Measurements from ENCODE around the gene NPPA.

DNA sequence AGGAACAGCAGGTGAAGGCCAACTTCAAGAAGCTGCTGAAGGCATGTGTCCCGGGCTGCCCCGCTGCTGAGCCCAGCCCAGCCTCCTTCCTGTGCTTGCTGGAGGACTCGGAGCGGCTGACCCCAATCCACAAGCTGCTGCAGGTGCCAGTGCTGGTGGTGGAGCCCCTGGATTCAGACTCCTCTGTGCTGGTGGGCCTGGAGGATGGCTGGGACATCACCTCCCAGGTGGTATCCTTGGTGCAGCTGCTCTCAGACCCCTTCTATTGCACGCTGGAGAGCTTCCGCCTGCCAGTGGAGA lies 31.3 kb upstream of the NPPA start:
- TF ChIP-seq EZH2 (IDR thresholded peaks at IDR 0.05) (no peak), POLR2AphosphoS5 (IDR thresholded peaks at IDR 0.05; ENCODE audit: borderline replicate concordance, low read depth, low read length) (no peak), FOXP2 (optimal IDR thresholded peaks at IDR 0.05; ENCODE audit: control extremely low read depth, extremely low read length, insufficient read depth) (no peak)

All from SK-N-MC (cell line).